Amygdala (tissue), 56 donors: ENCODE measurements around the gene VDAC2.

ENCODE experiments used
- DNase-seq, 56 donors: peaks; one replicate each; lab custom pipeline; 2025; lab: John Stamatoyannopoulos, UW

VDAC2 gene

DNA sequence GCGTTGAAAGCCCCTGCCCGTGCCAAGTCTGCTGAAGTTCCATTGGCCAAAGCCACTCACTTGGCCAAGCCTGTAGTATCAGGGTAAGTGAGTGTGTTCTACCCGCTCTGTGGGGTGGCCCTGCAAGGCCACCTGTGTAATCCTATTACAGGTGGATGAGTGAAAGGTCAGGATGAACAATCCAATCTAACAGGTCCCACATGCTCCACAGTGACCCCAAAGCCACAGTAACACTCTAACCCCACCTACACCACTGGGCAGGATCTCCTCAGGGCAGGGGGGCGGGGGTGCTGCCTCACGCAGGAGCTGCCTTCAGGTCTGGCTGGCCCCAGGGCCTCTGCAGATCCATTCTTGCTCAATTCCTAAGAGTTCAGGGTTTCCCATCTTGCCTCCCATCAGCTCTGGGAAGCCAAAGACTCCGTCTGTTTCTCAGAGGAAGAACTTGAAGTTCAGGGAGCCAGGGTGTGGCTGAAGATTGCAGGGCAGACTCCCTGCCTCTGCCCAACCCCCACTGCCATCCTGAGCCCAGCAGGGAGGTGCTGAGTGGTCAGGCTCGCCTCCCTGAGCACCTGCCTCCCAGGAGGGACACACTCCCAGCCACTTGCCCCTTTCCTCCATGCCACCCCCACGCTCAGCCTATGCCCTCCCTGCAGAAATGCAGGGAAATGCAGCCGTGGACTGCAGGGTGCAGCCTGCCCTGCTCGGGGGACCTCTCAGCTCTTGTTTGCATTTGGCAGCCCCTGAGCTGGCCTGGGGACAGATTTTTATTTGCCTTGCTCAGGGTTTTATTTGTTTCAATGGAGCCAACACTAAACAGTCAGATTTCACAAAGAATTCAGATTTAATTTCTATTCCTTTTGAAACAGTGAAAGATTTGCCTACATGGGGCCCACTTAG, 35.0 kb downstream of the VDAC2 start:
- DNase-seq: no peak

GRCh38 chr10:75246506-75246905, 35.9 kb downstream of the VDAC2 start:
- DNase-seq: no peak

DNA sequence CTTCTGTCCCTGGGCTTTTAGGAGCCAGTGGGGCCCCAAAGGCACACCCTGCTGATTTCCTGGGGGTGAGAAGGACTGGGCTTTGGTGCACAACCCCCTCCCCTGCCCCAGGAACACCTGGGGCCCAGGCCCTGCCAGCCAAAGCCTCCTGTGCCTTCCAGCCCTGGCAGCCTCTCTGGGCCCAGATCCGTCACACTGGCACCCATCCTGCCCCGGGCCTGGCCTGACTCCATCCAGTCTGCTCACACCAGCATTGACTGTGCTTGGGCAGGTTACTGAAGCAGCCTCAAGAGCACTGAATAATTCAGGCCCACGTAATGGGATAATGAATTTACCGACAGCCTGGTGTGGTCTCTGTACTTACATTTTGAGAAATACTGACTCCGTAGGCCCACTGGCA, 37.2 kb downstream of the VDAC2 start:
- peak in 11 of 56 donors; percentile 1 to 59 (median 14) for DNase-seq

GRCh38 chr10:75250934-75251333, 40.3 kb downstream of the VDAC2 start:
- no peak for DNase-seq

DNA sequence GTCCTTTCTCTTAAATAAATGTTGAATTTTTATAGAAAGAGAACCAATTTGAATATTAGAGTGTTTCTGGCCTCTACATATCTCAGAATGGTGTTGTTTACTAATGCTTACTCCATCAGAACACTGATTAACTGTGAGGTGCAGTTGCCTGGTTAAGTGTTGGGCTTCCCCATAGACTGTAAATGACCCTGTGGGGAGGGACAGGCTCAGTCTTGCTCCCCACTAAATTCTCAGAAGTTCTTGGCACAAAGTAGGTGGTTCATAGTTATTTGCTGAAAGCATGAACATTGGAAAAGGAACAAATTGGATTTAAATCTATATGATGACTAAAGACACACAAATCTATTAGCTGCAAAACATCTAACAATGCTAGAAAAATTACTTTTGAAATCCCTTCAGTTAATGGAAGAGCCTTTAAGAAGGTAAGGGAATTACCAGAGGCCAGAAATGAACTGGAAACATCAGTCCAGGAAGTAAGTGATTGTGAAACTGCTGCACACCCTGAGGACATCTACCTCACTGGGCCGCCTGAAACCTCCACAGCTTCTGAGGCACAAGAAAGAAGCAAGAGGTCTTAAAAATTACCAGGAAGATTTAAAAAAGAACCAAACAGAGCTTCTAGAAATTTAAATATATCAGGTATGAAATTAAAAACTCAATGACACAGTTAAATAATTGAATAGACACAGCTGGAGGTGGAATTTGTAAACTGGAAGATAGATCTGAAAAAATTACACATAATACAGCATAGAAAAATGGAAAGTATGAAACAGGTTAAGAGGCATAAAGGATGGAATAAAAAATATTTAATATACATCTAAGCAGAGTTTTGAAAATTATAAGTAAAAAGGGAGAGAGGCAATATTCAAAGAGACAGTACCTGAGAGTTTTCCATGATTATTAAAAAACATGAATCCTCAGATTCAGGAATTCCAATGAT, 43.0 kb downstream of the VDAC2 start:
- DNase-seq: no peak

DNA sequence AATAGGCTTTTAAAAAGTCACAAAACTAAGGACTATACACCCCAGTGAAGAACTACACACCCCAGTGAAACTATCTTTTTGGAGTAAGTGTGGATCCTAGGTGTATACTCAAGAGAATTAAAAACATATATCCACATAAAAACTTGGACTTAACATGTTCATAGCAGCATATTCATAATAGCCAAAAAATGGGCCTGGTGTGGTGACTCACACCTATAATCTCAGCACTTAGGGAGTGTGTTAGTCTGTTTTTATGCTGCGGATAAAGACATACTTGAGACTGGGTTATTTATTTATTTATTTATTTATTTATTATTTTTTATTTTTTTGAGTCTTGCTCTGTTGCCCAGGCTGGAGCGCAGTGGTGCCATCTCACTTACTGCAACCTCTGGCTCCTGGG, 44.1 kb downstream of the VDAC2 start:
- no peak for DNase-seq

DNA sequence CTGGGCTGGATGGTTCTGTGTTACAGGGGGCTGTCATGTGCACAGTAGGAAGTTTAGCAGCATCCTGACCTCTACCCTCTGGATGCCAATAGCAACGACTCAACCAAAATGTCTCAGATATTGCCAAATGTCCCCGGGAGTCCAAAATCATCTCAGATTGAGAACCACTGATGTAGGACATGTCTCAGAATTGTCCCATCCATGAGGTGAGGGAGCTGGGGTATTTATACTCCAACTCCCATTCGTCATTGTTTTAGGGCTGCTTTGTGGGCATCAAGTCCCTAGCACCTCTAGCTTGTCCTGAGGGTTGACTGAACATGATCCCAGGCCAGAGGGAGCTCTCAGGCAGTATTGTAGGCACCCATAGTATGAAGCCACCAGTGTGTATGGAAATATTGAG, 50.4 kb downstream of the VDAC2 start:
- DNase-seq: no peak

DNA sequence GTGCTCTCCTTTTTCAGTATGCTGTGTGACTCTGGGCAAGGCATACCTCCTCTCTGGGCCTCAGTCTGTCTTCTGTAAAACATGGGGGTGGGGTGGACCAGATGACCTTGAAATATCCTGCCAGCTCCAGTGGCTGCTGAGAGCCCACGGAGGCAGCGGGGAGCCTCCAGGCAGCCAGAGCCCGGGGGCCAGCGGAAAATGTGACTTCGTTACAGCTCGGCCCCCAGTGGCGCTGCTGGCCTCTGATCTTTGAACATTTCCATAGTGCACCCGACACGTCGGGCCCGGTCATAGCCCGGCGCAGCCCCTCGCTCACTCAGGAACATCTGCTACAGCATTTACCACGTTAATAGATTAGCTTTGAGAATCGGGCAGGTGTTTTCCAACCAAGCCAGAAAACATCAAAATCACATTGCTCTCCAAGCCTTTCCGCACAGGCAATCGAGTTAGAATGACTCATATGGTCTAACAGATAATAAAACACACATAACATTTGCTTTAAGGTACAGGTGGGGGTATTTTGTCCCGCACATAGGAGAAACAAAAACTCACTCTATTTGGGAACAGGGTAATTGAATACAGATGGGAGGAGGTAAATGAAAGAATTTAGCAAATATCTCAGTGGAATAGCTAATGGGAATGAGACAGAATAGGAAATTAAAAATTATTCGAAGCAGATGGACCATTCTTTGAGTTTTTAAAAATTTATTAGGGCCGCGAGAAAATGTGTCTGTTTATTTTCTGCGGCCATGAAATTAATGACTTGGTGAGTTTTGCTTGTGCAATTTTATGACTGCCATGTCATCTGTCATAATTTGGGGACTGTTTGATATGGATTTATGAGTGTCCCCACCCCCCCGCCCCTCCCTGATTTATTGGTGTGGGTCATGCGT, 51.5 kb downstream of the VDAC2 start:
- DNase-seq: no peak

DNA sequence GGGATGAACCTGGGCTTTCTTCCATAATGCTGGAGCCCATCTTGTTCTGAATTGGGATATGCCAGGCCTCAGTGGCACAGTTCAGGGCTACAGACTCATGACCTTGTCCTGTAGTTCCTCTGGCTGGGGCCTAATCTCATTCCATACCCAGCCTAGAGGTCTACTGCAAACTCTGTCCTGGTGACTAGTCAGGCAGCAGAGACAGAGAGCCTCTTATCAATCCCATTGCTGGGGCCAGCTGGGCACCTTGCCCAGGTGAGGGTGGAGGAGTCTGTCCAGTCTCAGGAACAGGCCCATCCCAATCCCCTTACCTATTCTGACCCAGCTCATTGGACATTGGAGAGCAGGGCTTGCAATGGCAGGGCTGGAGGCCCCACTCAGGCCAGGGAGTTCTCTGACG, 53.2 kb downstream of the VDAC2 start:
- no peak for DNase-seq

DNA sequence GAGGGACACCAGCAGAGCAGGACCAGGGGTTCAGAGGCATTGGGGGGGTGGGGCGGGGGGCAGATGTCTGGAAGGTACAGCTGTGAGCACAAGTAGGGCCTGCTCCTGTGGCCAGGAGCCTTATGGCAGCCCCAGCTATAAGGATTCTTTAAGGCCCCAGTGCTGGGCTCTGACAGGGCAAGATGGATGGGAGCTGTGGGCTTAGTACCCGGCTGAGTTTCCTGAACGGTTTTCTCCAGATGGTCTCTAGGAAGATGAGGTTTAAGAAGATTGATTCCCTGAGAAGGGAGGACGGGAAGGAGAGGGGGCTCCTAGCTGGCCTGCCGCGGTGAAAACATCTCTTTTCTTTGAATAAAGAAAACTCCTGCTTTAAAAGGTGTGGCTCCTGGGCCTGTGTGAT, 55.3 kb downstream of the VDAC2 start:
- no peak for DNase-seq

GRCh38 chr10:75266945-75267344, 56.3 kb downstream of the VDAC2 start:
- DNase-seq: no peak

DNA sequence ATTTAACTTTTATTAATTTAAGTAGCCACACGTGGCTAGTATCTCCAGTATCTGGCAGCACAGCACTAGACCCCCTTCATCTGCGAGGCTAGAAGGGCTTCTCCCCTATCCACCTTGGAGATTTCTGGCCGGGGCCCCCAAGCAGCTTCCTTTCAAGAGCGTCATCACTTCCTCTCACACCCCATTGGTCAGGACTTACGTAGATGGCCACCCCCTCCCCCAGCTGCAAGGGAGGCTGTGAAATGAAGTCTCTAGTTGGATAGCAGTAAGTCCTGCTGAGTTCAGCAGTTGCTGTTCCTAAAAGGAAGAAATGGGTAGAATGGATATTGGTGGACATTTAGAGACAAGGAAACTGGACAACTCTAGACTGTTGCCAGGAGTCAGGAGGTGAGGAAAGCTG, 59.0 kb downstream of the VDAC2 start:
- DNase-seq: no peak

- DNase-seq: no peak
Observed at GRCh38 chr10:75272094-75272493, 61.5 kb downstream of the VDAC2 start.

GRCh38 chr10:75272896-75273295, 62.3 kb downstream of the VDAC2 start:
- DNase-seq: no peak

- no peak for DNase-seq
Observed at GRCh38 chr10:75276069-75276872, 65.7 kb downstream of the VDAC2 start.

DNA sequence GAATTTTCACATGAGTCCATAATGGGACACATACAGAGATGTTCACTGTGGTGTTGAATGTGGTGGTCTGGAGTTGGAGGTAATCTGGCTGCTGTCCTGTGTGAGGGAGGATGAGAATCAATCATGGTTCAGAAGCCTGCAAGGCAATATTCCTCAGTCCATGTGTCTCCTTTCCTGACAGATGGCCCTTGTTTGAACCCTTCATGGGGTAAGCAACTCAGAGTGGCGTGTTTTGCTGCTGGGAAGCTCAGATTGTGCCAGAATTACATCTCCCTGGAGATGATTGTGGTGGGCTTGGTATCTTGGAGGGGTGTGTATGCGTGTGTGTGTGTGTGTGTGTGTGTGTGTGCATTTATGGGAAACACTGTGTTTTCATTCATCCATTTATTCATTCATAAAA, 69.6 kb downstream of the VDAC2 start:
- no peak for DNase-seq
